ENCODE data around the gene TRPT1.
A peak's percentile ranks its signal among the peaks of the same experiment; 100 is the strongest.

Gene TRPT1

DNA sequence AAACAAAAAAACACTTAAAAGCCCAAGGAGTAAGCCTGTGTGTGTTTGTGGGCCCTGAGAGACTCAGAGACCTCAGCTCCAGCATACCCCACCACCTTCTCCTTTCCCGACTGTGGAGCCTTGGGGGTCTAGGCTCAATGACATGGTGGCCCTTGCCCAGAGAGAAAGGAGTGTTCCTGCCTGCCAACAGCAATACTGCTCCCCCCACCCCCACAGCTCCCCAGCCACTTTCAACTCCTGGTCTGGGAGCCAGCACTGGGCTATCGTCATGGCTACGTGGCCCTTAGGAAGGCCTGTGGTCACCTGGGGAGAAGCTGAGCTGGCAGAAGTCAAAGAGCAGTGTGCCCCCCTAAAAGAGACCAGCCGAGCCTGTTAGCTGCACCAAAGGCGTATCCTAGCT lies 18.1 kb upstream of the TRPT1 start:
- no peak for DNase-seq

DNA sequence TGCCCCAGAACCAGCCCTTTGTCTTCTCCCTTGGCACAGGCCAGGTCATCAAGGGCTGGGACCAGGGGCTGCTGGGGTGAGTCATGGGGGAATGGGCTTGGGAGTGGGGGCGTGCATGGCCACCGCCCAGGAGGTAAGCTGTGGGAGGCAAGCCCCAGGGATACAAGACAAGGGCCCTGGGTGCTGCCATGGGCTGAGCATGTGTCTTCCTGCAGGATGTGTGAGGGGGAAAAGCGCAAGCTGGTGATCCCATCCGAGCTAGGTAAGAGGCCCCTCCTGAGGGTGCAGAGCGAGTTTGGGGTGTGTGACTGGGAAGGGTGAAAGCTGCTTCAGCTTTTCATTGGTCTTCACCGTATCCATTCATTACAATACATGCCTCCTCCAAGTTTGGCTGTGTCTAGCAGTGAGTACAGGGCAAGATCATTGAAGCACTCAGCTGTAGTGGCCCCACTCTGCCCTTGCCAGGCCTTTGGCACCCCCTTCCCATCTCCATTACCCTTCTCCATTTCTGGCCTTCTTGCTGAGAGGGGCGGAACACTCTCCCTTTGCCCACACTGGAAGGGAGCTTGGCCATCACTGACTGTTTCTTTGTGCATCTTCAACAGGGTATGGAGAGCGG lies 17.4 kb upstream of the TRPT1 start:
- DNase-seq, result no peak

DNA sequence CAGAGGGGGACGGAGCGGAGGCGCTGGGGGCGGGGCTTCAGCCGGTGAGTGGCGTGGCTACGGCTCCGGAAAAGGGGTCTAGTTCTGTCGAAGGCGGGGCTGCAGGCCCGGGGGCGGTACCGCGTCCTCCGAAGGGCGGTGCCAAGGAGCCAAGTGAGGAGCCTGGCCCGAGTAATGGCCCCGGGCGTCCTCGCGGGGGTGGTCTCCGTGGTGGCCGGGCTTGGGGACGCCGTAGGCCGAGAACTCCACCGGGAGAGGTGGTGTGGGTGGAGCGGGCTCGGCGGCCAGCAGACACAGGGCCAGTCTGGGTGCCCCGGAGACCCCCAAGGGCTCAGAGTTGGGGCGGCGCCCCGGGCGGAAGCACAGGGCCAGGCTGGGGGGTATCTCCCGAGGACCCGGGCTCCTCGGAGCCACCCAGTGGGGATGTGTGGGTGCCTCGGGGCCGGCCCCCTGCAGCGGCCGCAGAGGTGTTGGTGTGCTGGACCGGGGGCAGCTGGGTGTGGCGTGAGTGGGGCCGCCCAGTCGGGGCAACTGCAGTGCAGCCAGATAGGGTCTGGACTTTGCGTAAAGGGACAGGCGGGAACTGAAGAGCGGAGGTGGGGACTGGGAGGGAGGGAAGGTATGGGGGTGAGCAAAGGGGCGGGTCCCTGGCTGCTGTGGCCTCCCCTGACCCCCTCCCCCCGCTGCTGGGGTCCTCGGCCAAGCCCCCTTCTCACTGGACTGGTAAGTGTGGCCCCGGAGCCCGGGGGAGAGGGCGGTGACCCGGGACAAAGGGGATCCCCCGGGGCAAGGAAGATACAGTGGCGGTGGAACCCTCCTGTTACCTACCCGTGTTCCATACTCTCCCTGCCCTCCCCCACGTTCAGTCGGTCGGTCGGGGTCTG lies 15.7 kb upstream of the TRPT1 start:
- no peak for DNase-seq

DNA sequence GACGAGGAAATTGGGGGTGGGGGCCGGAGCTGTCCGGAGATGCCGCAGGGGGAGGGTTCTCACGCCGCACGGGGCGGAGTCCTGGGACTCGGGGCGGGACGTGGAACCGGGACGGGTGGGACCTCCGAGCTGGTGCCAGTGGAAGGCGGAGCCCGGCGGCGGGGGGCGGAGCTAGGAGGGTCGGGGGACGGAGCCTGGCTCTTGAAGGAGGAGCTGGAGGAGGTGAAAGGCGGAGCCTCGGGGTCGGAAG lies 15.2 kb upstream of the TRPT1 start:
- DNase-seq, result peak; percentile 96

DNA sequence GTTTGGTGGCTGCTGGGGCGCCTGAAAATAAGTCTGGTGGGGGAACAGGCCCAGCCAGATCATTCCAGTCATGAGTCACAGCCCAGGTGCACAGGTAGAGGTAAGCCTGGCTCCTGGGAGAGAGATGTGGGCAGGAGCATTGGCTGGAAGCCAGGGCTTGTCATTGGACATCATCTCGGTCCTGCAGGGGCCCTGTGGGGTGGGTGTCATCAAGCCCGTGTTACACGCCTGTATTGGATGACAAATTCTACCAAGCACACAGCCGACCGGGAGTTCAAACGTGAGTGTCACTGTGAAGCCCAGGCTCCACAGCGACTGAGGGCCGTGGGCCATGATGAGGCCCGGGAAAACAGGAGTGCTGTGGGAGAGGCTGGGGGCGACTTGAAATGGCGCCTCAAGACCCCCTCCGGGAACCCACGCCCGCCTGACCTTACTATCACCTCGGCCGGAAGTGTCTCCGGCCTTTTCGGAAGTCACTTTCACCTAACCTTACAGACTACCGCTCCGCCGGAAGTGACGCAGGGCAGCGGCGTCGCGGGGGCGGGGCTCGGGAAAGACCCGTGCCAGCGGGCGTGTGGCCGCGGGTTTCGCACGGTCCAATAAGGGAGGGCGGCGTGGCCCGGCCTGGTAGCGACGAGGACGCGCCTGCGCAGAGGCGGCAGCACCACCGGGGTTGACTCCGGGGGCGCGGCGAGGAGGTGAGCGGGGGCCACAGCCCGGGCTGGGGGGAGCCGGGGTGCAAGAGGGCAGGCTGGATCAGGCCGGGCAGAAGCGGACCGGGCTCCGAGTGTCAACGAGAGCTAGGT lies 14.7 kb upstream of the TRPT1 start, which contains the start of gene FKBP2:
Gene FKBP2 (plus strand): TSS at position 661 of the 806 bp plus-strand sequence. CDS start 1,293 bp downstream, outside the sequence.
- DNase-seq, result peak; percentile 88

DNA sequence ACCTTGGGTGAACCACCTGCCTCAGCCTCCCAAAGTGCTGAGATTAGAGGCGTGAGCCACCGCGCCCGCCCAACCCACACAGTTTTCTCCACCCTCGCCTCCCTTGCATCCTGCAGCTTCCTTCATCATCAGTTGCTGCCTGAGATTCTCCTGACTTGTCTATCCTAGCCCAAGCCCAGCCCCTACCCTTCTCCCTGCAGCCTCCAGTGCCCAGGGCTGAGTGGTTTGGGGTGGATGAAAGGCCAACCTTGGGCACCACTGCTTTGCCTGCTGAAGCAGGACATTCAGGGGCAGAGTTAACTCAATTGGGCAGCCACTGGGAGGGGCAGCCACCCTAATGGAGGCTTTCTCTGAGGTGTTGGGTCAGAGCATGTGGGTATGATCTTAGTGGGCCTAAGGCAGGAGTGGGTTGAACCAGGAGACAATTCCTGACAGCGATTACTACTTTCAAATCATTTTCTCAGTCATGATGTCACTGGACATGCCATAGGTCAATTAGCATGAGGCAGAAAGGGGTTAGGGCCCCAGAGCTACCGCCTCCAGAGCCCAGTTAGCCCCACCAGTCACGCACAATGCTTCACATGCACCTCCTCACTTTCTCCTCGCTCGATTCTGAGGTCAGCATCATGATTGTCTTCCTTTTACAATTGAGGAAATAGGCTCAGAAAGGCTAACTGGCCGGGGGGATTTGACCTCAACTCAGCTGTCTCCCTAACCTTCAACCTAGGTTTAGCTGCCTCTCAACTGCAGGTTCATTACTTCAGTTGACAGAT lies 13.9 kb upstream of the TRPT1 start:
- DNase-seq, result no peak

DNA sequence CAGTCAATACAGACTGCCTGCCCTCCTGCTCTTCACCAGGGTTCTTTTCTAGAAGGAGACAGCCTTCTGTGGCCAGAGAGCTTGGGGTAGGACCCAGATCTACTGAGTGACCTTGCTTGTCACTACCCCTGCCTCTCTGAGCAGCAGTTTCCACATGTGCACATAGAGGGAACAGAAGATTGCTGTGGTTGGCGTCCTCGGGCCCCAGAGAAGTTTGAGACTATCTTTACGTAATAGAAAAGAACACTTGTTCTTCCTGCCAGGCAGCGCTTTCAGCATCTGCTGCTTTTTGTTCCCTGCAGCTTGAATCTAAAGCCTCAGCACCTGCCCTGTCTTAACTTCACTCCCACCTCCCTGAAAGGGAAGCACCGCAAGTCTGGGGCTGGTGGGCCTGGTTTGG lies 13.0 kb upstream of the TRPT1 start:
- DNase-seq, result no peak

DNA sequence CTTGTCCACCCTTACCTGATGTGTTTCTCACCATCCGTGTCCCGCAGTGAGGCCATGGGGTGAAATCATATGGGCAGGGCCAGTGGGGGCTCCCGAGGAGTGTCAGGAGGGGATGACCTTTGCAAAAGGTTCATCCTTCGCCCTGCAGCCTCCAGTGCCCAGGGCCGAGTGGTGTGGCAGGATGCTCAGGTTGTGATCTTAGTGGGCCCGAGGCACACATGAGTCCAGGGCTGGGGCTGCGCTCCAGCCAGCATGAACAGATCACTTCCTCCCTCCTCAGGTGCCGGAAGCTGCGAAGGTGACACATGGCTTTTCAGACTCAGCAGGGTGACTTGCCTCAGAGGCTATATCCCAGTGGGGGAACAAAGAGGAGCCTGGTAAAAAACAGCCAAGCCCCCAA lies 12.1 kb upstream of the TRPT1 start:
- DNase-seq, result no peak

DNA sequence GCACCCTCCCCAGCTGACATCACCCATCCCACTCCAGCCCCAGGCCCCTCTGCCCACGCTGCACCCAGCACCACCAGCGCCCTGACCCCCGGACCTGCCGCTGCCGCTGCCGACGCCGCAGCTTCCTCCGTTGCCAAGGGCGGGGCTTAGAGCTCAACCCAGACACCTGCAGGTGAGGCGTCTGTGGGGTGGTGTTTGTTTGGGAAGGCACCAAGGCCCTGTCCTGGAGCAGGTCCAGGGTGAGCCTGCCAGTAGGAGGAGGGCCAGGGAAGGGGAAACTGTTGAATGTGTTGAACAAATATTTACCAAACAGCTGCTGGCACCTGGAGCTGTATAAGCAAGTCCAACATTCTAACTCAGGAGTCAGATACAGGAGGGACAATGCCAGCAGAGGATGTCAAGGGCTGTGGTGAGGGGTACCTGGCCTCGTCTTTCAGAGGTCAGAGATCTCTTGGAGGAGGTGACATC lies 11.5 kb upstream of the TRPT1 start:
- no peak for DNase-seq

DNA sequence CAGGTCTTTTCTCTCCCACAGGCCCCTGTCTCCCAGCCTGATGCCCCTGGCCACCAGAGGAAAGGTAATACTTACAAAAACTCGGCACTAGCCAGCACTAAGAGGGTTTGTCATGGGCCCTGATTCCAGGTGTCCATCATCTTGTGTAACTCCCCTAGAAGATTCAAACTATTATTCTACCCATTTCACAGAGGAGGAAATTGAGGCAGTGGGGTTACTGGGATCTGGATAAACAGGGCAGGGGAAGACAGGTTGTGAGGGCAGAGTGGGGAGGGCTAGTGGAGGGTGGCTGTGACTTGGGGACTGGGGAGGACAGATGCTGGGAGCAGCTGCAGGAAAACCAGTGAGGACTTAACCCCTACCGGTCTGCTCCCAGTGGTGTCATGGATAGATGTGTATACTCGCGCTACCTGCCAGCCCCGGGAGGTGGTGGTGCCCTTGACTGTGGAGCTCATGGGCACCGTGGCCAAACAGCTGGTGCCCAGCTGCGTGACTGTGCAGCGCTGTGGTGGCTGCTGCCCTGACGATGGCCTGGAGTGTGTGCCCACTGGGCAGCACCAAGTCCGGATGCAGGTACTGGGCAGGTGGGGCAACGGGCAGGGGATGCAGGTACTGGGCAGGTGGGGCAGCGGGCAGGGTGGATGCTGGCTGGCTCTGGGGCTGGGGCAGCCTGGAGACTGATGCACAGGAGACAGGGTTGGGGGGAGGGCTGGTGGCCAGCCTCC lies 9.6 kb upstream of the TRPT1 start:
- DNase-seq, result no peak

DNA sequence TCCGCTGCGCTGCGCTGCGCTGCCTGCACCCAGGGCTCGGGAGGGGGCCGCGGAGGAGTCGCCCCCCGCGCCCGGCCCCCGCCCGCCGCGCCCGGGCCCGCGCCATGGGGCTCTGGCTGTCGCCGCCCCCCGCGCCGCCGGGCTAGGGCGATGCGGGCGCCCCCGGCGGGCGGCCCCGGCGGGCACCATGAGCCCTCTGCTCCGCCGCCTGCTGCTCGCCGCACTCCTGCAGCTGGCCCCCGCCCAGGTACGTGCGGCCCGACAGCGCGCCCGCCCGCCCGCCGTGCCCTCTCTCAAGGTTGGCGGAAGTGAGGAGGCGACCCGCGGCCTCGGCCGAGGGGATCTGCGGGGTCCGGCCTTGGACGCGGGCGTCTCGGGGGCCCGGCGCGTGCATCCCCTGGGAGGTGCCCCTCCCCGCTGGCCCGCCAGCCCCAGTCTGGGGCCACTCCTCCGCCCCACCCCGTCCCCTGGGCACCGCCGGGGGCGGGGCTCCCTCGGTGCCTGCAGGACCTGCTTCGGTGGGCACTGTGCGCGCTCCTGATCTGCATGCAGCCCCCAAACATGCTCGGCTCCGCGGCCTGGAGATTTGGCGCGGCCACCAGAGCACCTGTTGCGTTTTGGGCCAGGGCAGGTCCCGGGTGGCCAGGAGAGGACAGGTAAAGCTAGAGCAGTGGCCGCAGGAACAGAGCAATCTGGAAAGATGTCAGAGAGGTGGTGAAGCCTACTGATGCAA lies 8.8 kb upstream of the TRPT1 start:
- no peak for DNase-seq

DNA sequence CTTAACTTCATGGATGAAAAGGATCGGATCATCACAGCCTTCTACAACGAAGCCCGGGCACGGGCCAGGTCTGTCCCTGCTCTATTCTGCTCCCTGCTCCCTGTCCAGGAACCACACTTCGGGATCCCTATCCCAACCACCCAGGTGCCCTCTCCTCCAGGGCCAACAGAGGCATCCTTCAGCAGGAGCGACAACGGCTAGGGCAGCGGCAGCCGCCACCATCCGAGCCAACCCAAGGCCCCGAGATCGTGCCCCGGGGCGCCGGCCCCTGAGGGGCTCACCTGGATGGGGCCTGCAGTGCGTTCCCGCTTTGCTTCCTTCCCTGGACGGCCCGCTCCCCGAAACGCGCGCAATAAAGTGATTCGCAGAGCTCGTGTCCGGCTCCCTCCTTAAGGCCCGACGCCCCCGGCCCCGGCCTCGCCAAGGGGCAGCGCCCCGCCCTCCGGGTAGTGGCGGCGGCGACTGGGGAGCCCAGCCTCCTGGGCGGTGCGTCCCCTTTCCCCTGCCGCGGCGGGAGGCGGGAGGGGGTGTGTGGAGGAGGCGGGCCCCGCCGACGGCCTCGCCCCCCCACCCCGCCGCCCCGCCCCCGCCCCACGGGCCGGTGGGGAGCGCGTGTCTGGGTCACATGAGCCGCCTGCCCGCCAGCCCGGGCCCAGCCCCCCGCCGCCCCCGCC lies 8.1 kb upstream of the TRPT1 start, which contains the start of gene VEGFB:
Gene VEGFB (plus strand): TSS at position 672 of the 674 bp plus-strand sequence. CDS start 250 bp downstream, outside the sequence.
- peak in 1 of 2 experiments; percentile 47 for DNase-seq

DNA sequence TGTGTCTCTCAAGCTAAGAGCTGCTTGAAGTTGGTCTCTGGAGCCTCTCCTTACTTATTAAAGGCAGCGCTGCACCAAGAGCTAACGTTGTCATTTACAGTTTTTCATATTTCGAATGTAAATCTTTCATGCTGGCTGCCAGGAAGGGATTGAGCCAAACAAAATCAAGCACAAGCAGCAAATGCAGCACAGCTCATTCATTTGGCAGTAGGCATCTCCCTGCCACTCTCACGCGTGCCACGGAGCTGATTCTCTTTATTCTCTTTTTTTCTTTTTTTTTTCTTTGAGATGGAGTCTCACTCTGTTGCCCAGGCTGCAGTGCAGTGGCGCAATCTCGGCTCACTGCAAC lies 7.0 kb upstream of the TRPT1 start:
- DNase-seq, result no peak

DNA sequence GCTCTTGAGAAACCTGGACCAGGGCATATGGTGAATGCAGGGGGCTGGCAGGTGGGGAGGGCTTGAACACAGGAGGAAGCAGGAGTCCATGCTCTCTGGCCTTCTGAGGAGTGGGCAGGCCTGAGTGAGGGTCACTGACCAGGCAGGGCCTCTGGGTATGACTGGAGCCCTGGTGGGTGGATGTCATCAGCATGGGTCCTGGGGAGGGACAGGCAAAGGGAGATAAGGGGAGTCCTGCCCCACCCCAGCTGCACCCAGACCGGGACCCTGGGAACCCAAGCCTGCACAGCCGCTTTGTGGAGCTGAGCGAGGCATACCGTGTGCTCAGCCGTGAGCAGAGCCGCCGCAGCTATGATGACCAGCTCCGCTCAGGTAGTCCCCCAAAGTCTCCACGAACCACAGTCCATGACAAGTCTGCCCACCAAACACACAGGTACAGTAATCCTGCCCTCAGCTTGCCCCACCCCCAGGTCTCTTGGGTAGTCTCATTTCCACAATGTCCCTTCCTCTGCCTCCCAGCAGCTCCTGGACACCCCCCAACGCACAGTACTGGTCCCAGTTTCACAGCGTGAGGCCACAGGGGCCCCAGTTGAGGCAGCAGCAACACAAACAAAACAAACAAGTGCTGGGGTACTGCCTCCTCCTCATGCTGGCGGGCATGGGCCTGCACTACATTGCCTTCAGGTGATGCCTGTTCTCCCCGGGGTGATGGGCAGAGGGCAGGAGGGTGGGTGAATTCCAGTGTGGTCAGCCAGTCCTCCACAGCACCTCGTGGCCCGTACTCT lies 6.4 kb upstream of the TRPT1 start:
- DNase-seq, result no peak

DNA sequence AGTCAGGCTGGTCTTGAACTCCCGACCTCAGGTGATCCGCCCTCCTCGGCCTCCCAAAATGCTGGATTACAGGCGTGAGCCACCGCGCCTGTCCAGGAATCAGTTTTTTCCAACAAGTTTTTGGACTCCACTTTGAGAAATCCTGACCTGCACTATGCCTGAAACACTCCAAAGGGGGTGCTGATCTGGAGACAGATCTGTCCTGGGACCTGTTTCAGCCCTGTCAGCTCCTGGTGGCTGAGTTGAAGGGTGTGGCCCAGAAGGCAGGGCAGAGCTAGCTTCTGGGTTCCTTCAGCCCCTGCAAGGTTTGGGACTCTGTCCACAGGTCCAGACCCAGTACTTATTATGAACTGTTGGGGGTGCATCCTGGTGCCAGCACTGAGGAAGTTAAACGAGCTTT lies 5.6 kb upstream of the TRPT1 start:
- no peak for DNase-seq

DNA sequence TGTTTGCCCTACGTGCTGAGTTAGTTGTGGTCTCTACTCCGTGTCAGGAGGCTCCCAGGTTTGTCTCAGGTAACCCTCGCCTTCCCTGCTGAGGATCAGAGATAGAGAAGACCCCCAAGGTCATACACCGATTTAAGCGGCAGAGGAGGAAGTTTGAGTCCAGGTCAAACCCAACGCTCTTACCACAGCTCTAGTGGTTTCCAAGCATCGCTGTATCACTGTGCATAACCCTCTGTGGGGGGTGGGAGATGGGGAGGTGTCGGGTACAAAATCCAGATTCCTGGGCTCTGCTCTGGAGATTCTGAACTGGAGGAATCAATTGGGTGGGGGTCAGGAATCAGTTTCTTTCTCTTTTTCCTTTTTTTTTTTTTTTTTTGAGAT lies 5.0 kb upstream of the TRPT1 start:
- no peak for DNase-seq

DNA sequence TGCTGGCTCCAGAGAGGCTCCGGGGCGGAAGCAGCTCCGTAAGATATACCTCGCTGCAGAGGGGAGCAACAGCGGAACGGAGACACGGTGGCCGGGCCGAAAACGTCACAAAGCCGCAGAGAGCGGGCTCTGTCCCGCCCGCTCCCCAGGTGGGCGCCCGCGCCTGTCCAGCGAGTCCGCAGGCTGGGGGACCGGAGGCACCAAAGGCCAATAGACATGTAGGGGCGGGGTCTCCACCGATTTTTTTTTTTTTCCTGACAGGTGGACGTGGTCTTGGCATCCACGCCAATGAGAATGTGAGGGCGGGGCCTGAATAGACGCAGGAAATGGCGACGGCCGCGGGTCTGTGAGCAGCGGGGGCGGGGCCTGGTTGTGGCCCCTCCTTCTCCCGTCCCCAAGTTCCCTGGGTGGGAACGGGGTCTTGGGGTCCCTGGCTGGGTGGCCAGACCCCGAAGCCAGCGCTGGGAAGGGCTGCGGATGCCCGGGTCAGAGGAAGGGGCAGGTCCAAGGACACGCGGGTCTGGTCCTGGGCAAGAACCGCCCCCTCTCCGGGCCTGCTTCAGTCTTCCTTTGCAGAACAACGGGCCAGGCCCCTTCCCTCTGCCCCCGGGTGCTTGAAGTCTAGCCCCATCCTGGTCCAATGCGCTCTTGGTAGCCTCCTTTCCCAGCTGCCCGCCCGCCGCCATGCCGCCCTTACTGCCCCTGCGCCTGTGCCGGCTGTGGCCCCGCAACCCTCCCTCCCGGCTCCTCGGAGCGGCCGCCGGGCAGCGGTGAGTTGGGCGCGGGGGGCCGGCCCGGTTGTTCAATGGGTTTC lies 4.4 kb upstream of the TRPT1 start, which contains the start of gene DNAJC4:
Gene DNAJC4 (plus strand): TSS at position 378 of the 814 bp plus-strand sequence. CDS start 307 bp downstream, at position 685.
- DNase-seq, result peak; percentile 90 to 95

DNA sequence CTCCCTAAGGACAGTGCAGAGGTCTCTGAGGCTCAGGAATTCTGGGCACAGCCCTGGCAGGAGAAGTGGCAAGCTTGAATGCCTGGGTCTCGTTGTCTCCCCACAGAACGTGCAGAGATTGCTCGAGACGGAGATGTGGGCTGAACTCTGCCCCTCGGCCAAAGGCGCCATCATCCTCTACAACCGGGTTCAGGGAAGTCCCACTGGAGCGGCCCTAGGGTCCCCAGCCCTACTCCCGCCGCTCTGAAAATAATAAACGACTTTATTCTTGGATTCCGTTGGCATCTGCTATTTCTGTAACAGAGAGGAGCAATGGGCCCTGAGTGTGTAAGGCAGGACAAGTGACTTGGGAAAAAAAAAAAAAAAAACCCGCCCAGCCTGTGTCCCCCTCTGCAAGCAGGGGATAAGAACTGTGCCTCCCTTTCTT lies 3.8 kb upstream of the TRPT1 start:
- no peak for DNase-seq

All from NCI-H187 (cell line).